GM18507 (cell line): ENCODE measurements around the gene SMIM29.

Source experiments
- DNase-seq: peaks from one replicate; pipeline ENCODE4 v3.0.0; 2011; ENCODE audit warnings: low read depth; ENCODE audit not compliant: insufficient read length; ENCODE audit errors: extremely low spot score
- FAIRE-seq: peaks from 2 replicates; lab custom pipeline; 2011; peaks lifted over from hg19 to GRCh38; lab: Jason Lieb, UNC

Gene SMIM29

DNA sequence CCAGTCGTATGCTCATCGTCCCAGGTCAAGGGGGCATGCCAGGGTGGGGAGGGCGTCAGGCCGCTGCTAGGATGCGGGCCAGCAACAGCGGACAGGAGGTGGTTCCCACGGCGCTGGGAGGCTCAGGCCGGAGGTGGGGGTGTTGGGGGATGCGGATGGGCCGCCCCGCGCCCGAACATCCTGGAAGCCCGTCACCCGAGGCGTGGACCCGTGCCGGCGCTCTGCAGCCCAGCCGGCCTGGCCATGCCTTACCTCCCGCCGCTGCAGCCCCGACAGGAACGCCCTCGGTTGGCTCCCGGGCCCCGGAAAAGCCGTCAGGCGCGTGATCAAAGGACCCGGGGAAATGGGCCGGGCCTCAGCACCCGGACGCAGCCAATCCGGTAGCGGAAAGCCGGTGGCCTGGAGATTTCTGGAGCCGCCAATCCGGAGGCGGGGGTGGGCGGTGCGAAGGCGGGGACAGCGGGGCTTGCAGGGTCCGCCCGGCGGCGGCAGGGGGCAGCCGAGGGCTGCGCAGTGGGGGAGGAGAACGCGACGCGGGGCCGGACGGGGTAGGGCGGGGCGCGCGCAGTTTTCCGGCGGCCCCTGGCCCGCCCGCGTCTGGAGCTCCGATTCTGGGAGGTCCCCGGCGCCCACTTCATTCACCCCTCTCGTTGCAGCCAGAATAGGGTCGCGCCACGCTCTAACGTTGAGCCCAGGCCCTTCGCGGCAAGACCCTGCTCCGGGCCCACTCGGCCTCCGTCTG lies at the start of gene SMIM29:
Gene SMIM29 (minus strand): TSS at position 280 of the 742 bp plus-strand sequence. CDS start 1,215 bp downstream, outside the sequence.
- DNase-seq, result peak; percentile 94
- FAIRE-seq, result peak; percentile 78

DNA sequence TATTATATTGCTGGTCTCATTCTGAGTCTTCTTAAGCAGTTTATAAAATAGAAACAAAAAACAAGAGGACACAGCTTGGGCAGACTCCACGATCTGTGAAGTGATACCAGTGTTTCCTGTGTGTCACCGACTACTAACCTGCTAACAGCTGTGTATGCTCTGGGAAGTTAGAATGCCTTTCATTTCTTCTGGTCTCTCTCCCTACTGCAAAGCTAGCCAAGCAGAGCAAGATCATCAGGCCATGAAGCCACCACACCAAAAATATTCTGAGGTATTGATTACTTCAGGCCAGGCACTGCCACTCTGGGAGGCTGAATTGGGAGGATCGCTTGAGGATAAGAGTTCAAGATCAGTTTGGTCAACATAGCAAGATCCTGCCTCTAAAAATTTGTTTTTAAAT lies 46.9 kb upstream of the SMIM29 start:
- peak; percentile 51 for DNase-seq
- peak; percentile 94 for FAIRE-seq

DNA sequence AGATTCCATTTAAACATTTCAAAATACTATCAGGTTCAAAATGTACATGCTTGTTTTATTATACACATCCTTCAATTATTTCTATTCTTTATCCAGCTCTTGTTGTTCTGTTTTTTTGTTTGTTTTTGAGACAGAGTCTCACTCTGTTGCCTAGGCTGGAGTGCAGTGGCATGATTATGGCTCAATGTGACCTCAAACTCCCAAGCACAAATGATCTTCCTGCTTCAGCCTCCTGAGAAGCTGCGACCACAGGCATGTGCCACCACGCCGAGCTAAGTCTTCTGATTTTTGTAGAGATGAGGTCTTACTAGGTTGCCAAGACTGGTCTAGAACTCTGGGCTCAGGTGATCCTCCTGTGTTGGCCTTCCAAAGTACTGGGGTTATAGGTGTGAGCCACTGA lies 44.1 kb upstream of the SMIM29 start:
- FAIRE-seq (no peak), DNase-seq (no peak)

DNA sequence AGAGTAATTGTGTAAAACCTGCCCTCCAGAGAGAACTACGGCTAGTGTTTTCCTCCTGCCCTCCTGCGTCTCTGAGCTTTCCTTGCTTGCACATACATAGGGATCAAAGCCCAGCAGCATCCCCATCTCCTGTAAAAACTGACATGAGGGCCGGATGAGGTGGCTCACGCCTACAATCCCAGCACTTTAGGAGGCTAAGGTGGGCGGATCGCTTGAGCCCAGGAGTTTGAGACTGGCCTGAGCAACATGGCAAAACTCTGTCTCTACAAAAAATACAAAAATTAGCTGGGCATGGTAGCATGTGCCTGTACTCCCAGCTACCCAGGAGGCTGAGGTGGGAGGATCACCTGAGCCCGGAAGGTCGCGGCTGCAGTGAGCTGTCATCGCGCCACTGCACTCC lies 40.3 kb upstream of the SMIM29 start:
- DNase-seq (no peak), FAIRE-seq (no peak)

DNA sequence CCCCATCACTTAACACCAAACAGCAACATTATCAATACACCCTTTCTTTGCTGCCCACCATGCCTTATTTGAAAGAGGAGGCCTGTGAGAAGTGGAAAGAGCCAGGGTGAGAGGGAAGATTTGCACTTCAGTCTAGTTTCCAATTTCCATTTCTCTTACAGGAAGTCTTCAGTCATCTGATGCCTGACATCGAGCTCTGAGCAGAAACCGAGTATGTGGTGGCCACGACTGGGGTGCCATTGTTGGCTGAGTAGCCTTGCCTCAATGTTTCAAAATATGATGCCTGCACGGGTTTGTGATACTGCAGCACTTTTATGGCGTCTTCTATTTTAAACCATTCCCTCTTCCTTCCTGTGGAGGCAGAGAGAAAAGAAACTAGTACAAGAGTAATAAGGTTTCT lies 39.8 kb upstream of the SMIM29 start:
- FAIRE-seq (peak; percentile 76), DNase-seq (no peak)

DNA sequence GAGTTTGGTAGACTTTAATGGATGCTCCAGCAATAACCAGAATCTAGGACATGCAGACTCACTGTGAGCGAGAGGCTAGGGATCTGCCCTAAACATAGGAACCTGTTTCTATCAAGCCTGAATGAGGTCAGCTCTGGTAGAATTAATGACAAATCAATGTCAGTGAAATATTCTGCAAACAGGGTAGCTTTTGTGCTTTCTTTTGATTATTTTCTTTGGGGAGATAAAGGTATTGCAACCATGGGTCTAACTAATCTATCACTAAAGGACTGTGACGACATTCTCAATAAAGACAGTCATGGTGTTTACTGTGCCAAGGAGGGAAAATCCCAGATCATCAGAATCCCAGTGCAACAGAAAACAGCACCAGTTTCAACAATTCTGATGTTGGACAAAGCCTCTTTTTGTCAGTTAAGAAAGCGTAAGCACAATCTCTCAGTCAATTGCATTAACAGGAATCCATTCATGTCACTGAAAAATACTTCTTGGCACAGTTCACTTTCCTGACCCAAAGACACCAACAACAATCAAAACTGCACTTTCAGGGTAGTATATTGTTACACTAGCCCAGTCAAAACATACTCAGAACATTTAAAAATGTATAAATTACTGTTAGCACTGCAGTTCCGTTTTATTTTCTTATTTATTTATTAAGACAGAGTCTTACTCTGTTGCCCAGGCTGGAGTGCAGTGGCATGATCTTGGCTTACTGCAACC lies 36.8 kb upstream of the SMIM29 start:
- FAIRE-seq (no peak), DNase-seq (no peak)

DNA sequence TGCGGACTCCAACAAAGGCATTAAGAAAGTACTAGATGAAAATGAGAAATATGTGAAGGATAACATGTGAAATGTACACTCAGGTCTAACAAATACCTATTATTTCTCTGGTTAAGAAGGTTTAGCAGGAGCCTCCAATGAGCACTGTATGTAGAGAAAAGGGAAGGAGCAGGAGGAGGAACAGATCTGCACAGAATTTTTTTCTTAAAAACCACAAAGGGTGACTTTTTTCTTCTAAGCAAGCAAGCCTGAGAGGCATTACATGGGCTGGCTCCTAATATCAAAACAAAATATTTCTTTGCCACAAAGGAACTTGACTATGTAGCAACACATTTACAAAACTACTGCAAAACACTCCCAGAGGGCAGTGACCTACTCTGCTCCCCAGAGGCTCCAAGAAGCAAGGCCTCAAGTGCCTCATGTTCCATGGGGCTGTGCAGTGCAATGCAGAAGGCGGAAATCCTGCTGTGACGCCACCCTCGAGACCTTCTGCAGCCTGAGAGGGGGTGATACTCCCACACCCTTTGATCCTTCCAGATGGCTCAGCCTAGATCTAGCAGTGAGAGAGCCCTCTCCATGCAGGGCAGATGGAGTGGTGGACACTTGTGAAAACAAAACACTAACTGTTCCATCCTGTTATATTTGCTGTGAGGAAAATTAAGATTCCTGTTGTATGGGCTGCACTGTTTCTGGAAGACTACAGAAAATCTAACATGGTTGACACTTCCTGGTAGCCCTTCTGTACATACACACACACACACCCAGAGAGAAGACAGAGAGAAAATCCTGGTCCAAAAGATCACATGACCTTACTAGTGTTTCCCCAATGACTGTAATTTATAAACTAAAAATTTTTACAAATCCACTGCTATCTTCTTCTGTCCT lies 36.0 kb upstream of the SMIM29 start:
- DNase-seq (no peak), FAIRE-seq (no peak)

DNA sequence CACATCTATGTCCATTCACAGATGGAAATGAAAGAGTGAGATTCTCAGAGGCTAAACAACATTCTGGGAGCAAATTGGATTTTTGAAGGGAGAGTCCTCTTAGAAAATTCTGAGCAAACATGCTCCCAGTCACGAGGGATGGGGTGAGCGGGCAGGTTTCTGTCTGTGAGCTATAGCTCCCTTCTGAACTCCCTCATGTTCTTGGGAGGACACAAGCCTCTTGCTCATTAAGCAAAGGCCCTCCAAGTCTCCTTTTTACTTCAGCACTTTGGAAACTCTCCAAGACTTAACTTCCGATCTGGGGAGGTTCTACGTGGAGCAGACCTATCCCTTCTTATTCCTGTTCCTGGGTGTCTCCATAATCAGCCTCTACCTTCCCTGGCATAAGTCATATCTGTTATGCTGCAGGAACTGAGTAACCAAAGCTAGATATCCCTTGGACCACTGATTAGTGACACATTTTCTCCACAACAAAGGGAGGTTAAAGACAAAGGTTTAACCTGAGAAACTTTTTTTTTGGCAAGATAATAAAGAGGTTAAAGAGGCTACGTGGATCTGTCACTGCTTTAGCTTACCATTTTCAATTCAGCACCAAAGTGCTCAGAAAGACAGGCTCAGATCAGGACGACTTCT lies 33.0 kb upstream of the SMIM29 start:
- no peak for FAIRE-seq
- DNase-seq, result no peak

DNA sequence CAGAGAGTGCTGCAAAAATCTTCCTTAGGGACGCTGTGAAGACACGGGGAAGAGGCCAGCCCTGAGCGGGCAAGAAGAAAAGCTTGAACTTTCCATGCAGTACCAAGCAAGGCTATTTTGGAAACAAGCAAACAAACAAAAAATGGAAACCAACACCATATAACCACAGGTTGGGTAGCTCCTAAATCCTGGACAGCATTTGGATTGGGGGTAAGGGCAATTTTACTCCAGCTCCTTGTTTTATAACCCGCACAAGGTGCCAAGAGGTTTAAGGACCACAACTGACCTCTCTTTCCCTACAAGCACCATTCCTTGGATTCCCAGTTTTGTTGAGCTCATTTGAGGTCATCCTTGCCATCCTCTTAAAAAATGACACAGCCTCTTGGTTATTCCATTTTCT lies 31.4 kb upstream of the SMIM29 start:
- DNase-seq (no peak), FAIRE-seq (no peak)

DNA sequence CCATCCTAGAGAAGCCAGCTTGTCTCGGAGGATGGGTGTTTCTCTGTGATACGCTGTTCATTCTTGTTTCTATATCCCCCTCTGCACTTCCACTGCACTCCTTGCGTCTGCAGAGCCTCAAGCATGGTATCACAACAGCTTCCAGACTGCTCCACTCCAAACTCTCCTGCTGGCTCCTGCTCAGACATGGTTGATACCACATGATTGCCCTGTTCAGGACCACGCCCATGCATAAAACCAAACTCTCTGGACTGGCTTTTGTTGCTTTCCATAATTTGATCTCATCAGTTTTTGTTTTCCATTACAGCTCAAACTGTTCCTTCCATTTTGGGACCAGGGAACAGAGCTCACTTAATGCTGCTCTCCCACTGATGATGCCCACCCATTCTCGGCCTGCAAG lies 30.0 kb upstream of the SMIM29 start:
- DNase-seq (no peak), FAIRE-seq (no peak)

DNA sequence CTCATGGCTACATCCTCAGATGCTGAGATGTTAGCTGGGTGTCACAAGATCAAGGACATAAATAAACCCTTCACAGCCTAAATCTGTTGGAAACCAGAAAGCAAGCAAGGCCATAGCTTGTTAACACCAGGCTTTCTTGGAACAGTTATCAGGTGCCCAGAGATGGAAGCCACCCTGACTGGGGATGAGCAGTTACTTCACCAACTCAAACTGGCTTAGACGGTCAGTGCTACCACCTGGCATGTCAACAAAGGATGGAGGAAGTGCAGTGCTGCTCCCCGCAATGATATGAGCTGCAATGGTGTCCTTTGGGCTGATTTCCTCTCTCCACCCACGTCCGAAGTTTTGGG lies 28.9 kb upstream of the SMIM29 start:
- FAIRE-seq, result no peak
- DNase-seq, result no peak

DNA sequence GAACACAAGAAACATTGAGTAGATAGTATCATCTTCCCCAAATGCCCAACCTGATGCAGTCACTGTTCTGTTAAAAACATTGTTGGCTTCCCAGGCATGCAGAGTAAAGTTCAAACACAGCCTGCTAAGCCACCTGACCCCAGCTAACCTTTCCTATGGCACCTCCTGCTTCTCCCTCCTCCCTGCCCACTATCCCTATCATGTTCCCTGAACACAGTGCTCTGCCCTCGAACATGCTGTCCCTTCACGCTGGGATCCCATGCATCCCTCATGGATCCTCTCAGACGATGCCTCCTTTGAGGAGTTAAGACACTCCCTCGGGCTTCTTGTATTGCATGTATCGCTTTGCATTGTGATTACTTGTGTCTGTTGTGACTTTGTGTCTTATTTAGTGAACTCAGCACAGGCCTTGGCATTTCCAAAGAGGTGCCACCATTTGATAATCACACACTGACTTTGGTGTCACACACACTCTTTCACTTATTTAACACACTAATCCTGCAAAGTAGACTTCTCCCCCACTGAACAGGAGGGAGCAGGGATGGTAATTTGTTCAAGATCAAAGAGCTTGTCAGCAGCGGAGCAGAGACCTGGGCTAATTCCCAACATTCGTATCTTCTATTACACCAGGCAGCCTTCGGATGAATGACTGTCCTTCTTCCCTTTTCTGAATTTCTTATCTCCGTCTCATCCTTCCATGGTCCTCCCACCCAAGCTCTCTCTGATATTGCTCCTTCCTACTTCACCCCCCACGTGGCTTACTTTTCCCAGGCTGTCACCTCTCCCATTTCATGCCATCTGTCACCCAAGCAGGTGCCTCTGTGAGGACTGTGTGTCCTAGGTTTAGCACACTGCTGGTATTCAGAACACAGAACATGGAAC lies 28.3 kb upstream of the SMIM29 start:
- FAIRE-seq, result no peak
- DNase-seq, result no peak

DNA sequence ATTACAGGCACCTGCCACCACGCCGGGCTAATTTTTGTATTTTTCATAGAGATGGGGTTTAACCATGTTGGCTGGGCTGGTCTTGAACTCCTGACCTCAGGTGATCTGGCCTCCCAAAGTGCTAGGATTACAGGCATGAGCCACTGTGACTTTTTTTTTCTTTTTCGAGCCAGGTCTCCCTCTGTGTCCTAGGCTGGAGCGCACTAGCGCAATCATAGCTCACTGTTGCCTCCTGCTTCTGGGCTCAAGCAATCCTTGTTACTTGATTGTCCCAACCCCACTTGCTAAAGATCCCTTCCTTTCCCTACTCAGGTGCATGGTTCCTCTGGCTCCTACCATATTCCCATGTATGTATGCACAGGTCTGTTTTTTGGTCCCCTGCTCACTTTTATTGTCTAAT lies 27.4 kb upstream of the SMIM29 start:
- FAIRE-seq (no peak), DNase-seq (no peak)

DNA sequence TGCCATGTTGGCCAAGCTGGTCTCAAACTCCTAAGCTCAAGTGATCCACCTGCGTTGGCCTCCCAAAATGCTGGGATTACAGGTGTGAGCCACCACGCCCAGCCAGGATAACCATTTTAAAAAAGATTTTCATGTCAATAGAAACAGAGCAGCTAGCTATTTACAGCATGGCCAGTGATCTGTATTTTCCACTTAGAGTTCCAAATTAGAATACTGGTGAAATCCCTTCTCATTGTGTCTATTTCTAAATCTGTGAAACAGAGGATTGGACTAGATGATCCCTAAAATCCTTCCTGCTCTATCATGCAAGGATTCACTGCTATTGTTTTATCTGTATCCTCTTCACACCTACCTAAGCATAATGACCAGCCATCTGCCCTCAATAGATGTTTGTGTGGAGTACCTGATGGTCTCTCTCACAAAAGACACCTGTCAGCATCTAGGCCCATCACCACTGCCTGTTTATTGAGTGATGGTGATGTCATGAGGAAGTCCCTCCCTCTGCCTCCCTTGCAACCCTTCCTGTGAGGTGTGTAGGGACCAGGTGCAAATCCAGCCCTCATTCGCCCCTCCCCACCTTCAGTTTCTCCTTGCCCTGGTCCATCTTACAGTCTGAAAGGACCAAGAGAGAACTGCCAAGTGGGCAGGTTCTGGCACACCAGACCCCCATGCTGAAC lies 26.5 kb upstream of the SMIM29 start:
- FAIRE-seq (no peak), DNase-seq (no peak)

DNA sequence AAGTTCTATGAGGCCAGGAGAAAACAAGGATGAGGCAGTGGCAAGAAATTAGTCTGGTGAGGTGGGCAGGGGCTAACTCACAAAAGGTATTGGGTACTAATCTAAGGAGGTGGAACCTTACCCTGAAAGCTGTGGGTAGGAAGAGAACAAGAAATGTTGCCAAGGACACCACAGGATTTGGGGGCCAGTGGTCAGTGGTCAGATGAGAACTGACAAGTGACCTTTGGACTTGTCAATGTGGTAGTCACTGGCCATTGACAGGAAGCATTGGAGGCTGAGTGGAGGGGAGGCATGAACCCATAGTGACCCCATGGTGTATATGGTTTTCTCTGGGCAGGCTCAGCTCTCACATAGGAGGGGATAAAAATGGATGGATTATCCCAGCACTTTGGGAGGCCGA lies 25.3 kb upstream of the SMIM29 start:
- DNase-seq, result no peak
- FAIRE-seq, result no peak

DNA sequence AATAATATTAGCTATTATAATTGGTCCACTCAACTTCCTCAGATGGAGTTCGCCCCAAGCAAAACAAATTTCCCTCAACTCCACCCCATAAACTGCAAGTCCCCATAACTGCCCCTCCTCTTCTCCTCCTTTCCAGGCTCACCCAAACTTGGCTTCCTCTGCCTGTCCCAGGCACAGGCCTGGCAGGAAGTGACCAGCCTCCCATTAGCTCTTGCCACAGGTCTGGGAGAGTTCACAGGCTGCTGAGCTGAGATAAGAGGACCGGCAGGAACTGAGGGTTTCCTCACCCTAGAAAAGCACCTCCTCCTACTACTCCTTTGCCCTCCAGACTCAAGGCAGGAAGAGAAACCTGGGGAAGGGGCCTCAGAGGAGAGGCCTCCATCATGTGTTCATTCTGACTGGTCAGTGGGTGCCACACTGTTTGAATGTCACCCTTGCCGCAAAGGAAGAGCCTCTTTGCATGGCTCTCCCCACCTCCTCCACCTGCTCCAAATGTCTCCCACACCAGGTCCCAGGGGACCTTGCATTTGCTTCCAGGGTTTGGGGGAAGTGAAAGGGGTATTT lies 24.5 kb upstream of the SMIM29 start:
- FAIRE-seq (no peak), DNase-seq (no peak)

DNA sequence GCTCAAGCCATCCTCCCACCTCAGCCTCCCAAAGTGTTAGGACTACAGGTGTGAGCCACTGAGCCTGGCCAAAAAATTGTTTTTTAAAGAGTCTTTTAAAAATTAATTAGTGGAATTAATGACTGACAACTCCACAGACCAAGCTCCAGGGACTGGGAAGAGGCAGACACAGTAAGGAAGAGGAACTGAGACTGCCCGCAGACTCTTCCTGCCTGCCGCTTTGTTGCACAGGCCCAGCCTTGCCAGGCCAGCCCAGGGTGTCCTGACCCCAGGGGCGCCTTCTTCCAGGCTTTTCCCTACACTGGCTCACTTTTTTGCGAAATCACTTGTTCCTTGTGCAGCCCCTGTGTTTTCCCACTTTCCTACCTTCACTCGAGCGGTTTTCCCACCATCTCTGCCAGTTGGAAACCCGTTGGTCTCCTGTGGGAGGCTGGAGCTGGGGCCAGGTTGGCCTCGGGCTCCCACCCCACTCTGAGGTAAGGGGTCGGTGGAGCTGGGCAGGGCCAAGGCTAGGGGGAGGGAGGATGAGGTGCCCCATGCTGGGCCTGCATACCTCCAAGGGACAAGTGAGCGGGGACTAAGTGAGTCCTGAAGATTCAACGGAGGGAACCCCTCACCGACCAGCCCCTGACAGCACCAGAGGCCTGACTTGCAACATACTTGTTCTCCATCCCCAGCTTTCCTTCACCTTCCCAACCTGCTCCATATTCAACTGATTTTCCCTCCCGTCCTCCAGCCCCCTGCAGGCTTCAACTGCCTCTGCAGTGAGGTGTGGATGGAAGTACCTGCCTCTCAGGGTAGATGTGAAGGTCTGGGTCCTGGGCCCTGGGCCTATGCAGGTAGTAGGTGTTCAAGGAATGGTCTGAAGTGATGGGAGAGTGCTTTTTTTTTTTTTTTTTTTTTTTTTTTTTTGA lies 23.5 kb upstream of the SMIM29 start:
- no peak for DNase-seq
- no peak for FAIRE-seq
